ENCODE data around the gene ECE1. TPM values are rescaled to one million over a fixed set of nuclear protein-coding genes. Genes with fewer than 3 reads are reported as not detected.

ECE1 gene
- total and polyA plus RNA-seq, 2 of the 13 experiments (the other 11 are each of a cell fraction or from before 2014, with no cell fraction given): 13.5 to 21.2 TPM

- Histone ChIP-seq H3K27me3 (ENCODE audit: control insufficient read depth in 1 of 2, insufficient read depth in 2 of 2, low read length in 2 of 2) (no peaks in the 10 kb centered on the region), H3K27ac (ENCODE audit: extremely low read length, insufficient read depth, low read length) (no peak overlapping the region), H3K4me3 (replicated peaks in 1 of 3; ENCODE audit: insufficient read depth in 1 of 3, low read depth in 2 of 3, low read length in 3 of 3) (no peak overlapping the region), H4K20me1 (ENCODE audit: insufficient read depth, low read length) (no peaks in the 10 kb centered on the region), H3K4me1 (ENCODE audit: insufficient read depth, low read length) (peaks cover 12% of the 10 kb centered on the region), H3K9me3 (ENCODE audit: low read length) (no peaks in the 10 kb centered on the region), H3K4me2 (ENCODE audit: low read depth, low read length) (no peak overlapping the region), H3K79me2 (ENCODE audit: insufficient read depth, low read length) (no peaks in the 10 kb centered on the region), H3K36me3 (replicated peaks in 1 of 2; ENCODE audit: control insufficient read depth in 1 of 2, insufficient read depth in 2 of 2, low read length in 2 of 2) (peaks cover 0 to 1% of the 10 kb centered on the region in 2 experiments; a peak in 1 of 5 replicates), H2AFZ (ENCODE audit: low read length) (no peak overlapping the region), H3K9ac (ENCODE audit: insufficient read depth, low read depth, low read length) (no peak overlapping the region)
- TF ChIP-seq SMYD3 (CRISPR knock-in tag; IDR thresholded peaks at IDR 0.05) (no peak), IKZF1 (IDR thresholded peaks at IDR 0.05) (no peak), ZIK1 (CRISPR knock-in tag; IDR thresholded peaks at IDR 0.05; ENCODE audit: borderline replicate concordance, low read depth) (no peak), ZNF503 (CRISPR knock-in tag; IDR thresholded peaks at IDR 0.05) (no peak), ZBTB46 (CRISPR knock-in tag; IDR thresholded peaks at IDR 0.05; ENCODE audit: borderline replicate concordance) (no peak), ARNTL (CRISPR knock-in tag; IDR thresholded peaks at IDR 0.05) (no peak), BRD4 (CRISPR knock-in tag; IDR thresholded peaks at IDR 0.05) (no peak), ZSCAN9 (CRISPR knock-in tag; IDR thresholded peaks at IDR 0.05; ENCODE audit: borderline replicate concordance) (no peak), MAFG (CRISPR knock-in tag; IDR thresholded peaks at IDR 0.05) (no peak), BORCS8-MEF2B (CRISPR knock-in tag; IDR thresholded peaks at IDR 0.05) (no peak)
- POLR2A ChIA-PET: no interaction called here
- DNase-seq (ENCODE audit: low spot score) (no peak), ATAC-seq (no peak), FAIRE-seq (no peak)
- 100% methylated on average over 1 of the region's 1 CpG for WGBS (ENCODE audit: low lambda C conversion rate)
- CTCF ChIA-PET (ENCODE audit: low intra/inter-chr PET ratio, low total read pairs): no interaction called here
- in situ Hi-C loops (cut with HindIII; ENCODE audit: extremely low pct_ligation_motif_present, low pct_unique_long_range_greater_than_20kb): no loop called here
- intact Hi-C loops (cut with micrococcal nuclease; ENCODE audit: unreplicated experiment): no loop called here
- BruUV-seq (replicated peaks): no TSS peak
Measured at GRCh38 chr1:21295002-21295401, 4.7 kb upstream of the ECE1 start.

All from HepG2 (cell line).